ENCODE data around the gene ATP8B3. TPM values are rescaled to one million over a fixed set of nuclear protein-coding genes. Genes with fewer than 3 reads are reported as not detected.
A peak's percentile ranks its signal among the peaks of the same experiment; 100 is the strongest.

The ATP8B3 gene
- total RNA-seq, 1 donor from 2014 or later: 2.9 TPM

DNA sequence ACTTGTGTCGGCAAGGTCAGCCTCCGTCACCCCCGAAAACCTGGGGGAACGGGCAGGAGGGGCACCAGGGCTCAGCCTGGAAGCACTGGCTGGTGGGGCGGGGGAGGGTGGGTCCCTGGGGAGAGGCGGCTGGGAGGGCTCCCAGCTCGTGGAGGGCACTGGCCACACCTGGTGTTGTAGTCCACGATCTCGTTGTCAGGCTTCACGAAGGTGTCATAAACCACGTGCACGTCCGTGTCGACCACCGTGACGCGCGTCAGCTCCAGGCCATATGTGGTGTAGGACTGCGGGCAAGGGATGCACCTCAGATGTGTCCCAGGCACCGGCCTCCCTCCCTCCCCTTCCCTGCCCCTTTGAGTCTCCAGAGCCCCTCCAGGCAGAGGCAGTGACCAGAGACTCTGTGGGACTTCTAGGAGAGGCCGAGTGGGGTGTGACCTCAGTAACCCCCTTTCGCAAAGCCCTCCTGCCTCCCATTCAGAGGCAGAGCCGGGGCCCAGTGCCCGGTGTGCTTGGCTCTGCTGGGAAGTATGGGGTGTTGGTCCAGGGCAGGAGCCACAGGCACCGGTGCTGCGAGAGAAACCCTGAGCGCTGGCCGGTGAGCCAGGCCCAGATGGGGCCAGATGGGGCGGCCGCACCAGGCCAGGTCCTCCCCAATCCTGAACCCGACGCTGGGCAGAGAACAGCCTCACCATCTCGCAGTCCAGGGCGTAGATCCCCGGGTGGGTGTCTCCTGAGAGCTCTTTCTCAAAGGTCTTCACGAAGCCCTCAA lies 4.6 kb upstream of the ATP8B3 start:
- DNase-seq (ENCODE audit: low spot score): no peak

DNA sequence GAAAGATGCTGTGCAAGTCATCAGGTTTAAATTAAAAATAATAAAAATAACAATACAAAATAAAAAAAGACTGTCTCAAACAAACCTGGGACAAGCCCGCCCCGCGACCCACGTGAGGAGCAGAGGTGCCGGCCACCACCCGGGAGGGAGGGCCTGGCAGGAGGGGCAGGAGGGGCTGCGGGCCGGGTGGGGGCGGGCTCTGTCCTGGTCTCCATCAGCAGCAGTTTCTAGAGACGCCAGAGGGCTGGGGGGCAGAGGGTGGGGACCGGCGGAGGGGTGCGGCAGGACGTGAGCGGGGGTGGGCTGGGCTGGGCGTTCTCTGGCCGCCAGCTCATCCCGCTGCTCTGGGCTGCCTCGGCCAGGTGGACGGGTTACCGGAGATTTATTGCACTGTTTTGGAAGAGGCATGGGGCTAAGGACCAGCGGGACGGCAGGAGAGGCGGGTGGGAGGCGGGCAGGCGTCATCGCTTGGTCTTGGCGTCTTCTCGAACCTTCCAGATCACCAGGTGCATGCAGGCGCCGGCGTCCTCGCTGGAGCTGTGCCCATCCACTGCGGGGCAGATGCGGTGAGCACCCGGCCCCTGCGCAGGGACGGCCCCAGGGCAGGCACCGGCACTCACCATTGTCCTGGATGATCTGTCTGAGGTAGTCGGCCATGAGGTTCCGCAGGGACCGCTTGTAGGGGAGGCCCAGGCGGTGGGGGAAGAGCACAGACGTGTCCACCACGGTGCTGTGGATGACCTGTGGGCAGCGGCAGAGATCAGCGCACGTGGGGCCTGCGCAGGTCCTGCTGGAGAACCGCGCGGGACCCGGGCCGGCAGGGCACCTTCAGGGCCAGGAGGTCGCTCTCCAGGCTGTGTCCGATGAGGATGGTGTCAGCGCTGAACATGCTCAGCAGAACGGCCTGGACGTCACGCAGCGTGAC lies 3.8 kb upstream of the ATP8B3 start:
- DNase-seq (ENCODE audit: low spot score): no peak

GRCh38 chr19:1814833-1815604 lies 2.9 kb upstream of the ATP8B3 start:
- no peak for DNase-seq (ENCODE audit: low spot score)

DNA sequence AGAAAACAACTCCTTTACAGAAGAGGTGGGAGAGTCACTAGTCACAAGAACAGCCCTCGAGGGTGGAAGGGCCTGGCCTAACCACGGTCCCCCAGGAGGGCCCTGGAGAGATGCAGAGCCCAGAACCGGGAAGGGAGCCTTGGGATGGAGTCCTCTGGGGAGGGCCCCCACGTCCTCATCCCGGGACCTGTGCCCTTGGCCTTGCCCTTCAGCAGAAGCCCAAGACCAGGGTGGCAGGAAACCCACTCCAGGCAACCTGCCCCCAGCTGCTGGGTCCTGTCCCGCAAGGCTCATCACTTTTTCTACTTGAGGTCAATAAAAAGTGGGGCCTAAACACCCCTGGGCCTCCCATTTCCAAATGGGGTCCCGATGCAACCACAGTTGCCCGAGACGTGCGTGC lies 2.3 kb upstream of the ATP8B3 start:
- no peak for DNase-seq (ENCODE audit: low spot score)

- no peak for DNase-seq (ENCODE audit: low spot score)
Observed at GRCh38 chr19:1813192-1814182, 1.4 kb upstream of the ATP8B3 start.

GRCh38 chr19:1812426-1813191 lies 533 bp upstream of the ATP8B3 start:
- DNase-seq (ENCODE audit: low spot score): peak; percentile 93

GRCh38 chr19:1811472-1811894 lies 593 bp downstream of the ATP8B3 start:
- DNase-seq (ENCODE audit: low spot score): peak; percentile 71

DNA sequence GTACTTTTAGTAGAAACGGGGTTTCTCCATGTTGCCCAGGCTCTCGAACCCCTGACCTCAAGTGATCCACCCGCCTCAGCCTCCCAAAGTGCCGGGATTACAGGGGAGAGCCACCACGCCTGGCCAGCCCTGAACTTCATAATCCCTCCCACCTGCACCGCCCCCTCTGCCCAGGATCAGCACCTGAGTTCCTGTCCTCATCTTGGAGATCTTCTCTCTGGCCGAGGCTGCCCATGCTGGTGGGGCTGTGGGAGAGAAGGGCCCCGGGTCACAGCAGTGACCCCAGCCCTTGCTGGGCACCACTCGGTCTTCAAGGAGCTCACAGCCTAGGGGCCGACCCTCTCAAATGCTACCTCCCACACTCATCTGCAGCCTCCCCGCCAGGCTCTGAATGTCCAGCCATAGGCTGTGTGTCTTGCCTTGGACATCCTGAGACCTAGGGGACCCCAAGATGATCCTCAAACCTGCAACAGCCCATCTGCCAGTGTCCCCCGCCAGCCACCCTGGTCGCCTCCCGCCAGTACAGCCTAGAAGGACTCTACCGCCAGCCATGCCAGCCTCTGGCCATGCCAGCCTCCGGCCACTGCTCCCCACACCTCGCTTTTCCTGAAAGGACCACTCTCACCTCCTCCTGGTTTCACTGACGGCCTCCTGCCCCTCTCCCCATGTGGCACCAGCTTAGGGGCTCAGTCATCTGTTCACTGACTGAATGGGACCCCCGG lies 1.5 kb downstream of the ATP8B3 start:
- DNase-seq (ENCODE audit: low spot score): no peak

GRCh38 chr19:1809678-1810077 lies 2.4 kb downstream of the ATP8B3 start:
- DNase-seq (ENCODE audit: low spot score): no peak

GRCh38 chr19:1808395-1808731 lies 3.7 kb downstream of the ATP8B3 start:
- DNase-seq (ENCODE audit: low spot score): no peak

- DNase-seq (ENCODE audit: low spot score): no peak
Observed at GRCh38 chr19:1807695-1808394, 4.2 kb downstream of the ATP8B3 start.

DNA sequence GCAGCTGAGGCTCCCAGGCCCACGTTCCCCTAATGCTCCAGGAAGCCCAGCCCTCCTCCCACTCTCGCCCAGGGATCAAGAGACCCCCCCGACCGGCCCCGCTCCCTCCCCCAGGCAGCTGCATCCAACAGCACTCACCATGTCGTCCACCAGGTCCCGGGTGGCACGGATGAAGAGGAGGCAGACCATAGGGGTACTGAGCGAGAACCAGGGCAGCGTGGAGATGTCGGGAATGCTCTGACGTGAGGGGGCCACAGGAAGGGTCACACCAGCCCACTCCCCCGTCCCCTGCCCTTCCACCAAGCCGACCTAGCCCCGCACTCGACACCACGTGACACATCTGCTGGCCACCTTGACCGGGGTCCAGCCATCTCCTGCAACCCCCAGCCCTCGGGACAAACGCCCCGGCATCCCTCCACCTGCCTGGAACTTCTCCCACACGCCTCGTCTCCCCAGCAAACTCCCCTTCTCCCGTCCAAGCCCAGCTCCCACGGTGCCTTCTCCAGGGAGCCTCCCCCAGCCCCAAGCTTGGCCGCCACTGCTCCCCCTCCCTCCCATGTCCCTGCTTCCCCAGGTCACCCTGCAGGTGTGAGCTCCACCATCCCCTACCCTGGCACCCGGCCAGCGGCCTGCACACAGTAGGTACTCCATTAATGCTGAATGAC lies 4.9 kb downstream of the ATP8B3 start:
- no peak for DNase-seq (ENCODE audit: low spot score)

GRCh38 chr19:1806184-1807029 lies 5.7 kb downstream of the ATP8B3 start:
- no peak for DNase-seq (ENCODE audit: low spot score)

GRCh38 chr19:1805401-1806183 lies 6.5 kb downstream of the ATP8B3 start:
- no peak for DNase-seq (ENCODE audit: low spot score)

- no peak for DNase-seq (ENCODE audit: low spot score)
Observed at GRCh38 chr19:1804858-1805257, 7.2 kb downstream of the ATP8B3 start.

DNA sequence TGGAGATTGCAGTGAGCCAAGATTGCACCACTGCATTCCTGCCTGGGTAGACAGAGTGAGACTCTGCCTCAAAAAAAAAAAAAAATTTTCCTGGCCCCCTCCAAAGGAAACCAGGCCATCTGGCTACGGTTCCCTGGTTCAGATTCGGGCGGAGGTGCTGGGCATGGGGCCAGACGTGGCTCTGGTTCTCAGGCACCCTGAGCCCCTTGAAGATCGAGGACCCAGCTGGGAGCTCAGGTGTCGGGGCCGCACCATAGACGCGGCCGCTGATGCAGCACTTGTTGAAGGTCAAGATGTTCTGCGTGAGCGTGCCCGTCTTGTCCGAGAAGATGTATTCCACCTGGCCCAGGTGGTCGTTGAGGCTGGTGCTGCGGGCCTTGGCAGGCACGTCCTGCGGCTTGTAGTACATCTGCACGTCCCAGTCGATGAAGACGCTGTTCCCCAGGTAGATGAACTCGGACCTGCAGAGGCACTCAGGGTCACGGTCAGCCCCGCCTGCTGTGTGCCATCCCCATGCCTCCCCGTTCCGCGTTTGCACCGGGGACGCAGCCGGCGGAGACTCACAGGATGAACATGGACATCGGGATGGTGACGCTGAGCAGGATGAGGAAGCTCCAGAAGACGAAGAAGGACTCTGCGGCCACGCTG lies 12.3 kb downstream of the ATP8B3 start:
- no peak for DNase-seq (ENCODE audit: low spot score)

Data from mucosa of gallbladder (tissue), 1 donor.